Measurements from ENCODE around the gene ELF4.
A peak's percentile ranks its signal among the peaks of the same experiment; 100 is the strongest.

The ELF4 gene

DNA sequence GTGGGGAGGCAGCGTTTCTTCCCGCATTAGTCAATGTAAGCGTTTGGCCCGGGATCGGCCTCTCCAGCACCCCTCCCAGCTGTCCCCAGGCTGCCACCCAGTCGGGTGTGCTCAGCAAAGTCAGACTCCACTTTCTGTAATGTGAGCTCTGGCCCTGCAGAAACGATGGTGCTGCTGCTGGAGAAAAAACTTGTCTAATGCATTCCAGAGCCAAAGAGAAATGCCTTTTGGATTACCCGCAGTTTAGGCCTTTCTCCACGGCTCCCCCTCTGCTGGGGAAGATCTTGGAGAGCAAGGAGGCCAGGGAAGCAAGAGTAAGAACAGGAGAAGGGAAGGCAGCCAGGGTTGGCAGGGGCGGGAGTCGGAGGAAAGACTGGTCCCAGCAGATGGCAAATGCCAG, 55.2 kb downstream of the ELF4 start:
- DNase-seq = peak in 1 of 10 donors; percentile 43
- intact Hi-C loops (cut with DNase I) = no loop called here

GRCh38 chrX:130053236-130053635, 57.1 kb downstream of the ELF4 start:
- peak in 1 of 10 donors; percentile 42 for DNase-seq
- intact Hi-C loops (cut with DNase I) = no loop called here

DNA sequence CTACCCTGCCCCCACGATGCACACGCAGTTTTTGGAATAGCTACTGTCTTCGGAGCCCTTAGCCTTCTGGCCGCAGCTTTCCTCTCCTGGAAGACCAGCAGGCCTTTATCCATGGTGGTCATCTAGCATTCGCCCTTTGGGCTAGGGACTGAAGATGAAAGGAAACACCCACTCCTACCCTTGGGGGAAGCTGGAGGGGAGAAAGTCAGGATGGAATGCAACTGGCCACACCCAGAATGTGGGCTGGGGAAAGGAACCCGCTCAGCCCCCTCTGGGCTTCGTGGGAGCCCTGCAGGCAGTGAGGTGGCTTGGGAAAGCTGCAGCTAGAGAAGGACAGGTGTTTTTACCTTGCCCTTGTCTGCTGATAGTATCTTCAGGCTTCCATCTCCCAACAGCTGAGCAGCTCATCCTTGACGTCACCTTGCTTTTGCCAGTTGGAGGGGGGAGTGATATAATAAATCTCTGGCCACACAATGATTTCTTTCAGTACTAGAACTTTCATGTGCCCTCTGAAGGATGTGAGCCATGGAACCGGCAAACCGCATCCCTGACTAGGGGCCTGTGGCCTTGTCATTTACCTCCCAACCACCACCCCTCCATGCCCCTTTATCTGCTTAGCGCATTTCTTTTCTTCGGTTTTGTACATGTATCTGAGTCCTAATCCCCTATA, 59.0 kb downstream of the ELF4 start:
- intact Hi-C loops (cut with DNase I) = no loop called here
- DNase-seq = peak in 1 of 10 donors; percentile 9

DNA sequence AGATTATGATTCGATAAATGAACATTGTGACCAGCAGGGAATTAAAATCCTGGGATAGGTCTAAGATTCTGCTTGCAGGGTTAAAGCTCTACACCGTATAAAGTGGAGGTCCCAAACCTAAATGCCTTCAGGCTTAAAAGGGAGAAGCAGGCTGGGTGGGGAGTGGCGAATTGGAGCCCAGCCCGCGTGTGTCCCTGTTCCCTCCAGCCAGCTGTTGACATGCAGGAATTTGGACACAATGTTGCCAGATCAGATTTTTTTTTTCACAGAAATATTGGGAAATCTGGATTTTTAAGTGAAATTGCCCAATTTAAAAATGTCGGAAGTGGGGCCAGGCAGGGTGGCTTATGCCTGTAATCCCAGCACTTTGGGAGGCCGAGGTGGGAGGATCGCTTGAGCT, 60.5 kb downstream of the ELF4 start:
- DNase-seq = peak in 2 of 10 donors; percentile 43 to 53
- intact Hi-C loops (cut with DNase I) = no loop called here

- peak in 1 of 10 donors; percentile 16 for DNase-seq
- intact Hi-C loops (cut with DNase I) = no loop called here
These were observed 61.5 kb downstream of the ELF4 start for GRCh38 chrX:130048686-130049222.

GRCh38 chrX:130047416-130047815, 62.9 kb downstream of the ELF4 start:
- DNase-seq = peak in 1 of 10 donors; percentile 3
- intact Hi-C loops (cut with DNase I) = no loop called here

GRCh38 chrX:130039847-130040246, 70.5 kb downstream of the ELF4 start:
- intact Hi-C loops (cut with DNase I) = no loop called here
- peak in 2 of 10 donors; percentile 22 to 37 for DNase-seq

DNA sequence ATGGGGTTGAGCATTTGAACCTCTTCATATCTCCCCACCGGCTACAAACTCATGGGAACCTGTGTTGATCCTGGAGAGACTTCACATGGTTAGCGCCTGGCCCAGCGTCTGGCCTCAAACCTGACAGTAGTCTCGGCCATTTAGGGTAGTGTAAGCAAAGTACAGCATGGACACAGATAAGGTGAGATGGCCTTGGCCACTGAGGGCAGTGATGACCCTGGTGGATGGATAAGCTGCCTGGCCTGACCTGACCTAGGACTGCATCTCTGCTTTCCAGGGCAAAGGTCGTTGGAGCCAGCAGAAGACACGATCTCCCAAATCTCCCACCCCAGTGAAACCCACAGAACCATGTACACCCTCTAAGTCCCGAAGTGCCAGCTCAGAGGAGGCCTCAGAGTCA, 76.1 kb downstream of the ELF4 start:
- peak in 1 of 10 donors; percentile 28 for DNase-seq

DNA sequence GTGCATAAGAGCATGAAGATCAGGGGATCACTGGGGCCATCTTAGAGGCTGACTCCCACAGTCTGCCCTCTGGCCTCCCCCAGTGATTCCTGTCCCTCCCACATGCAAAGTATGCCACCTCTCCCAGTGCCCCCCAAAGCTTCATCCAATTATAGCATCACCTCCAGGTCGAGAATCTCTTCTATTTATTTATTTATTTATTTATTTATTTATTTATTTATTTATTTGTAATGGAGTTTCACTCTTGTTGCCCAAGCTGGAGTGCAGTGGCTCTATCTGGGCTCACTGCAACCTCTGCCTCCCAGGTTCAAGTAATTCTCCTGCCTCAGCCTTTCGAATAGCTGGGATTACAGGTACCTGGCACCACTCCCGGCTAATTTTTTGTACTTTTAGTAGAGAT, 77.7 kb downstream of the ELF4 start:
- intact Hi-C loops (cut with DNase I) = no loop called here
- DNase-seq = peak in 1 of 10 donors; percentile 16

More for the DNA sequence above, 76.1 kb downstream of the ELF4 start:
- intact Hi-C loops (cut with DNase I) = no loop called here

DNA sequence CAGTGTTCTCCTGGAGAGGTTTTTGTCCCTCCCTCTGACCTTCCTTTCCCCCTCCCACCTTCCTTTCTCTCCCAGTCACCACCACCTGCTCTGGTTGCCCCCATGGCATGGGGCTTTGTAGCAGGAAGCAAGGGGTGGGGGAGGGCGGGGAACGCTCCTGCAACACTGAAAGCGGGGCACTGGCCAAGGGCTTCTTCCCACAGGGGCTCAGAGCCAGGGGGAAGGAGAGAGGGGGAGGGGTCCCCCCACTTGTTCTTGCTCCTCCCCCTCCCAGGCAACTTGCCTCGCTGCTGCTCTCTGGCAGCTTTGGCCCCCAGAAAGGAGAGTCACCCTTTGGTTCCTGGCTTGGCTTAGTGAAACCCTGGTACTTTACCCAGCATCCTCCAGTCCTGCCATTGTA, 79.5 kb downstream of the ELF4 start:
- intact Hi-C loops (cut with DNase I) = no loop called here

DNA sequence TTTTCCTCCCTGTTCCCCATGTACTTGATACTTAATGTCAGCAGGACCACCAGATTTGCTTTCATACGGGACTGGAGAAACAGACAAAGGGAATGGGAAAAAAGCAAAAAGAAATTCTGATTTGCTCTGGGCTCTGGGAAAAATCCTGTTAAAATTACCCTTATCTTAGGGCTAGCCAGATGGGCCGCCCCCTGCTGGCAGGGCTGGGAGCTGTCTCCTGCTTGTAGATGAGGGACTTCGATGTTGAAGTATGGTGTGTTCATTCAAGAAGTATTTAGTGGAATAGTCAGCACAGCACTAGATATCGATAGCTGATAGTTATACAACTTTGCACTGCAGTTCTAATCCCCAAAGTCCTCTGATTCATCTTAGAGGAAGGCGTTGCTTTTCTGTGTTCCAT, 82.1 kb downstream of the ELF4 start:
- intact Hi-C loops (cut with DNase I) = no loop called here

More for the DNA sequence above, 79.5 kb downstream of the ELF4 start:
- DNase-seq = peak in 3 of 10 donors; percentile 8 to 83 (median 65)

DNA sequence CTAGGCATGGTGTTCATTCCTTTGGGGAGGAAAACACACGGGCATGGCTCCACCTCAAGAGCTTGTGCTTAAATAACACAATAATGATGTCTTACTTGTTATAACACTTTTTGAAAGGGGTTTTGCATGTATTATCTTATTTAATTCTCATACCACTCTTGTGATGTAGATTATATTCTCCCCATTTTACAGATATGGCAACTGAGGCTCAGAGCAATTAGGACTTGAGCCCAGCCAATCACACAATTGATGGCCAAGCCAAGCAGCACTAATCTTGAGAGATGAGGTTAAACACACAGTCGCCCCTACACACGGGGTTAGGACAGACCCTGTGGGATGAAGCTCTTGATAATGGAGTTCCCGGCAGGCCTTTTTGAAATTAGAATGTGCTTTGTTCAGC, 82.7 kb downstream of the ELF4 start:
- intact Hi-C loops (cut with DNase I) = no loop called here
- DNase-seq = no peak

More for the DNA sequence above, 82.1 kb downstream of the ELF4 start:
- peak in 4 of 10 donors; percentile 22 to 82 (median 56) for DNase-seq

DNA sequence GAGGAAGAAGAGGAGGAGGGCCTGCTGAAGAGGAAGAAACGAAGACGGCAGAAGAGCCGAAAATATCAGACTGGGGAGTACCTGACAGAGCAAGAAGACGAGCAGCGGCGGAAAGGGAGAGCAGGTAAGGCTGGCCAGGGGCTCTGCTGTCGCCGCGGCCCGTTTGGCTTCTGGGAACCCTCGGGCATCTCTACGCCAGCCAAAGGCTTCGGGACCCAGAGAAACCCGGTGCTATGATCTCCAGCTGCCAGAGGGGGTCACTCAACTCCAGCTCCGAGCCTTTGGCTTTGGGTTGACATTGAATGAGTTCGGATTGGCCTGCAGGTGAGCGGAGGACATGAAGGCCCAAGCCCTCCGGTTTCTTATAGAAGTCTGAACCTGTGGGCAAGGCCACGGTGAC, 85.0 kb downstream of the ELF4 start:
- intact Hi-C loops (cut with DNase I) = no loop called here
- DNase-seq = peak in 1 of 10 donors; percentile 63

DNA sequence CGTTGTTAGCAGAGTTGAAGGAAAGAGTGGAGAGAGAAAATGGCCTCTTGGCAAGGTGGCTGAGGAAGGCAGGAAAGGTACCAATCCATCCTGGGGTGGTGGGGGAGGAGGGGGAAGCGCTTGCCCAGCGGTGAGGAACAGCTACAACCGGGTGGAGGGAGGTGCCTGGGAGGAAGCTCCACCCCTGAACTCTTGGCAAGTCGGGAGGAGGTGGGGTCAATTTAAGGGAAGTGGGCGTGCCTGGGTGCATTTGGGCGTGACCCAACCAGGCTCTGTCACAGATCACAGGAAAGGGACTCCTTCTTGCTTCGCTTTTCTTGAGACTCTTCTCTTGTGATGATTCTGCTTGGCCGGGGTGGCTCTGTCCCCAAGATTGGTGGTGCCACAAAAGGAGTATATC, 86.2 kb downstream of the ELF4 start:
- peak in 3 of 10 donors; percentile 9 to 85 (median 50) for DNase-seq
- intact Hi-C loops (cut with DNase I) = no loop called here

GRCh38 chrX:130020661-130021324, 89.5 kb downstream of the ELF4 start:
- intact Hi-C loops (cut with DNase I) = no loop called here

DNA sequence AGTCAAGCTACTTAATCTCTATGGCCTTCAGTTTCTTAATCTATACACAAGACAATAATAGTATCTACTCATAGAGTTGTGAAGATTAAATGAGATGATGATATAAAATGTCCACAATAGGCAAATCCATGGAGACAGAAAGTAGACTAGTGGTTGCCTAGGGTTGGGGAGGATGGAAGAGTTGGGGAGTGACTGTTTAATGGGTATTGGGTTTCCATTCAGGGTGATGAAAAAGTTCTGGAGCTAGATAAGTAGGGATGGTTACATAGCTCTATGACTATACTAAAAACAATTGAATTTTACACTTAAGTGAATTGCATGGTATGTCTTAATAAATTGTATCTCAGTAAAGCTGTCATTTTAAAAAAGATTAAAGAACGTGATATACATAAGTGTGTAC, 92.2 kb downstream of the ELF4 start:
- intact Hi-C loops (cut with DNase I) = no loop called here
- DNase-seq = no peak

More at GRCh38 chrX:130020661-130021324, 89.5 kb downstream of the ELF4 start:
- DNase-seq = peak in 2 of 10 donors; percentile 52

DNA sequence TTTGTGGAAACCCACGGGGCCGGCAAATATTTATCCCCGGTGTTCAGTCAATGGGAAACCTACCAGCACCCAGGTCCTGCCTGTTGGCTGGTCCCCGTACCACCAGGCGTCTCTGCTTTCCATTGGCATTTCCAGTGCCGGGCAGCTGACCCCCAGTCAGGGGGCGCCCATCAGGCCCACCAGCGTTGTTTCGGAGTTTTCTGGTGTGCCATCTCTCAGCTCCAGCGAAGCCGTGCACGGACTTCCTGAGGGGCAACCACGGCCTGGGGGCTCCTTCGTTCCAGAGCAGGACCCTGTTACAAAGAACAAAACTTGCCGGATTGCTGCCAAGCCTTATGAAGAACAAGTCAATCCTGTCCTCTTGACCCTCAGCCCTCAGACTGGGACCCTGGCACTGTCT, 95.1 kb downstream of the ELF4 start:
- intact Hi-C loops (cut with DNase I) = no loop called here
- no peak for DNase-seq
